AG09309 (cell line): ENCODE results near the gene ZFAND3.

Experiments used
- DNase-seq: peaks from one replicate; pipeline ENCODE4 v3.0.0-alpha.2; 2010; ENCODE audit warnings: low read depth
- H3K4me3 ChIP-seq: 2 replicates; pipeline ENCODE4 v1.5.1; 2011; ENCODE audit warnings: mild to moderate bottlenecking, low read depth, low read length, moderate library complexity; ENCODE audit not compliant: control insufficient read depth
- TF ChIP-seq, protein P1 (sequence below): IDR thresholded peaks from 2 replicates; pipeline ENCODE4 v1.5.1; 2011; ENCODE audit warnings: mild to moderate bottlenecking, low read depth, low read length, inconsistent platforms; ENCODE audit not compliant: insufficient read depth, control insufficient read depth; ENCODE audit errors: missing control alignments

ZFAND3 gene

DNA sequence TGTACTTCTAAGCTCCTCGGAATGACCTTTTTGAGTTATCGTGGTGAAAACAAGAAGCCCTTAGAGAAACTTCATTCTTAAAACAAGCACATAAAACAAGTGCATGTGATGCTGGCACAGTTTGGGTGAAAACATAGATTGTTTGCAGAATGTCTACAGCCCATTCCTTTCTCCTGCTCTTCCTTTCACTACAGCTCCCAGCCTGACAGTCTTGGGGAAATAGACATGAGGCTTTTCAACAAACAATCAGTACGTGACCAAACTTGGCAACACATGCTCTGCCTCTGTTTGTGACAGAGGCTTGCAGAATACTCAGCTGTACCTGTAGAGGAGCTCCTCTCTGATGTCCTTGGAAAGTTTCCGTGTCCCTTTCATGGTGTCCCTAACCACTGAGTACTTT lies 321.6 kb downstream of the ZFAND3 start:
- no peak for DNase-seq
- H3K4me3 ChIP-seq, result no peak overlapping the region
- TF ChIP-seq, protein P1, sequence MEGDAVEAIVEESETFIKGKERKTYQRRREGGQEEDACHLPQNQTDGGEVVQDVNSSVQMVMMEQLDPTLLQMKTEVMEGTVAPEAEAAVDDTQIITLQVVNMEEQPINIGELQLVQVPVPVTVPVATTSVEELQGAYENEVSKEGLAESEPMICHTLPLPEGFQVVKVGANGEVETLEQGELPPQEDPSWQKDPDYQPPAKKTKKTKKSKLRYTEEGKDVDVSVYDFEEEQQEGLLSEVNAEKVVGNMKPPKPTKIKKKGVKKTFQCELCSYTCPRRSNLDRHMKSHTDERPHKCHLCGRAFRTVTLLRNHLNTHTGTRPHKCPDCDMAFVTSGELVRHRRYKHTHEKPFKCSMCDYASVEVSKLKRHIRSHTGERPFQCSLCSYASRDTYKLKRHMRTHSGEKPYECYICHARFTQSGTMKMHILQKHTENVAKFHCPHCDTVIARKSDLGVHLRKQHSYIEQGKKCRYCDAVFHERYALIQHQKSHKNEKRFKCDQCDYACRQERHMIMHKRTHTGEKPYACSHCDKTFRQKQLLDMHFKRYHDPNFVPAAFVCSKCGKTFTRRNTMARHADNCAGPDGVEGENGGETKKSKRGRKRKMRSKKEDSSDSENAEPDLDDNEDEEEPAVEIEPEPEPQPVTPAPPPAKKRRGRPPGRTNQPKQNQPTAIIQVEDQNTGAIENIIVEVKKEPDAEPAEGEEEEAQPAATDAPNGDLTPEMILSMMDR, result no peak

DNA sequence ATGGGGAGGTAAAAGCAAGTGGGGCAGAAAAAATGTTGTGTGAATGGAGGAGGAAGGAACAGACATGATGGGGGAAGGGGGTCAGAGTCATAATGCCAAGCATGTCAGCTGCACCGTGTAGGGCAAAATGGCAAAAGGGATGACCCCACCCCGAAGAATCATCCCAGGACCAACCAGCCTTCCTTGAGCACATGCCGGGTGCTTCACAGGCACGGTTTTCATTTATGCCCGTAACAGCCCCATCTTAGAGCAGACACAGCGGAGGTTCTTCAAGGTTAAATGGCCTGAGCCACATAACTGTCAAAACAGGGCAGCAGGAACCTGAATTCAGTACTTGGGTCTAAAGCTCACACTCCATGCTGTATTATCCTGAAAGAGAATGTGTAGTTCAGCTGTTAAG lies 322.2 kb downstream of the ZFAND3 start:
- H3K4me3 ChIP-seq, result no peak overlapping the region
- DNase-seq, result no peak
- TF ChIP-seq, protein P1, result no peak

DNA sequence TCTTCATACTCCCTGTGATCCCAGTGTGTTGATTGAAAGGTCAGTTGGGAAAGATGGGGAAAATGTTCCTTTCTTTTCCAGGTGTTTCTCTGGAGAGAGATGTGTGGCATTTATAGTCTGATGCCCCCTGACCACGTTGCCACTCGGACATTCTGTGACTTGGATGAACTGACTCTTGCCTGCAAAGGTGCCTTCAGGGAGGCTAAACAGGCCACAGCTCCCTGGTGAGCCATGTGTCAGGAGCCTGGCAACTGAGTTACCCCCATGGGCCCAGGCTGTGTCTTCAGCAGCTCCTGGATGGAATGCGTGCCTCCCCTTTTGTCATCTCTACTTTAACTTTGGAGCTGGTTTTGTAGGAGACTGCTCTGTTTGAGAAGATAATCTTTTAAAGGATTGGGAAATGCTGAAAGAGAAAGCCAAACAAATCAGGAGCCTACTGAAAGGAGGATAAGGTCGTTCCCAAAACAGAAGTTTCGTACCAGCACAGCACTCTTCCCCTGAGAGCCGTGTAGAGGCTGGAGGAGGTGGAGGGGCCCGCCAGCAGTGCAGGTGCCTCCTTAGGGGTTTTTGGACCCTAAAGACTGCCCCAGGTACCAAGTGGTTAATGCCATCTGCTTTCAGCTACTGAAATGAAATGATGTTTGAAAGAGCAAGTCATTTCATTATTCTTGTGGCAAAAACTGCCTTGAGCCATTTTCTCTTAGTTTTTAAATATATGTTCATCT lies 322.8 kb downstream of the ZFAND3 start:
- no peak overlapping the region for H3K4me3 ChIP-seq
- TF ChIP-seq, protein P1, result no peak

DNA sequence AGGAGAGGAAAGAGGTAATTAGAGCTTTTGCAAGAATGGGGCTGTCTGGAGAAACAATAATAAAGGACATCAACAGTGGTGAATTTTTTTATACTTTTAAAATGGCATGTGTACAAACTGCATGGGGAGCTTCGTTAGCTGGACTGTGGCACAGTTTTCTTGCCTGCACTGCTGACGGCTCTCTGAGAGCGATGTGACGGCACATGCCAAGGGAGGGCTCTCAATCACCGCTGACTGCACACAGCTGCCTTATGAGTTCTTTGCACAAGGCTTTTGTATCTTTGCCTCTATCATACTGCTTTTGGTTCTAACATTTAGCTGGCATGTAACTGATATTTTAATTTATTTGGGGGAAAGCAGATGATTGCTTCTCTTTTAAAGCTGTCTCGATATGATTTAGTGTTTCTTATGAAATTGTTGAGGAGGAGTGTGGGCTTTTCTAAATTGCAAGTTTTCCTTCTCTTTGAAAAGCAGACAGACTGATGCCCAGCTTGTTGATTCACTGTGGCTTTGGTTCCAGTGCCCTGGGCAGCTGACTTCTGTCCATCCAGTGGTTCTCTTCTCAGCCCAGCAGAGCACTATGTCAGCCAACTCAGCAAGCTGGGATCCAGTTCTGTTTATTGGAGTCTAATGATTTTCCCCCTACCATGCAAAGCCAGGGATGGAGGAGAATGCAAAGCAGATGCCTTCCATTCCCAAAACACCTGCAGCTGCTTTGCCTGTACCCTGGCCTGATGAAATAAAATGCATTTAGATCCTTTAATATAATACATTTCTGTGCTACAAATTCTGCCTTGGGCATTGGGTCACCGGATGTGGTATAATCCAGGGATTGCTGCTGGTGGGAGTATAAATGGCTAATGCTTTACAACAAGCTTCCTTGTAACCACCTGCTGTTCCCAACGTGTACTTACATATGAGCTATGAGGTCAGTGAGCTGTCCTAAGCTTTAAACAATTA lies 323.9 kb downstream of the ZFAND3 start:
- DNase-seq, result no peak
- H3K4me3 ChIP-seq, result no peak overlapping the region
- TF ChIP-seq, protein P1, result no peak

More for the DNA sequence above, 322.8 kb downstream of the ZFAND3 start:
- no peak for DNase-seq

DNA sequence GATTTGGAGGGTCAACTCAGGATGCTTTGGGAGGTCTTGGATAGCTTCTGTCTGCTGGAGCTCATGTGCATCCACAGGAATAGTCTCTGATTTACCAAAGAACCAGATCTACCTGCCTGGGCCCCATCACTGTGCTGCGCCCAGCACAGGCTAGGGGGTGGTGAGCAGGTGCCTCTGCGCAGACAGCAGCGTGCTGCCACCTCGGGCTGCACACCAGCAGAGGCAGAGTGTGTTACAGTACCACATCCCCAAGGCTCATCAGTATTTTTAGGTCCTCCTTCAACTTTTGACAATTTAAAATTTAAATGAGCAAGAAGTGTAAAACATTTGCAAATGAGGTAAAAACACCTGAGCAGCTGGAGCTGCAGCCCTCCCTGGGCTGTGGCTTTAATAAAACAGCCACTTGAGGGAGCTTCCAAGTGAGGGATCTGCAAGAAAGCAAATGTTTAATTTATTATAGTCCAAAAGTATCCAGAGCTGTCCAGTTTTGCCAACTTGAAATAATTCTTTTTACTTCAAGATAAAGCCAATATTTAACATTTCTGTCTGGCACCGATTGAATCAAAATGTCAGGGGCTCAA lies 324.9 kb downstream of the ZFAND3 start:
- TF ChIP-seq, protein P1, result no peak
- no peak overlapping the region for H3K4me3 ChIP-seq
- no peak for DNase-seq

DNA sequence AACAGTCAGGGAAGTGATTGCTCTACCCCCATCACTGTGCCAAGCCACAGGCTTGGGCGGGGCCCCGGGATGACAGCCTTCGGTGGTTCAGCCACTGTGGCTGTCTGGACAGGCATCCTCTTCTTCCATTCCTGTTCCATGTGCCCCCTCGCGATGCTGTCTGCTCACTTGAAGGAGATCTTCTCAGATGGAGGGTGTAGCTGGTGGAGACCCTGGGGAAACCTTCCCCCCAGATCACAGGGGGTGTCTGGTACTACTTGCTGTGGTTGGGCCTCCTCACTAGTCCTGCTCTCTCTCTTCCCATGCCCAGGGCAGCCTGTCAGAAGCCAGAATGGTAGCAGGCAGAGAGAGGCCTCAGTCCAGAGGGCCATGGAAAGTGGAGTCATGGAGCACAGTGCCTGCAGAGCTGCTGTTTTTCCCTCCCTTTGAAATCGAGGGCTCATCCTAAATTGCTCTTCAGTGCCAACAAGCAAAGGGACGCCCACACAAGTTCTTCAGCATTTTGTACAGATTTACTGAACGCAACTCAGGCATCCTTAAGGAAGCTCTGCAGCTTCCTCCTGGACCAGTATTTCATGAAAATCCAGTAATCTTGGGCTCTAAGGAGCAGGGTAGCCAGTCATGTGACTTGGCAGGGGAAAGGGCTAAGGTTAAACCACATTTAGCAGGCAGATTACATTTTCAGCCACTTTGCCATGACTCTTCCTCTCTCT lies 326.6 kb downstream of the ZFAND3 start:
- no peak overlapping the region for H3K4me3 ChIP-seq
- no peak for DNase-seq
- TF ChIP-seq, protein P1, result no peak
